ENCODE data around the gene RDH8. TPM values are rescaled to one million over a fixed set of nuclear protein-coding genes. Genes with fewer than 3 reads are reported as not detected.

RDH8 gene
- polyA plus RNA-seq, 1 of the 3 experiments (the other 2 are of a cell fraction) = not detected

DNA sequence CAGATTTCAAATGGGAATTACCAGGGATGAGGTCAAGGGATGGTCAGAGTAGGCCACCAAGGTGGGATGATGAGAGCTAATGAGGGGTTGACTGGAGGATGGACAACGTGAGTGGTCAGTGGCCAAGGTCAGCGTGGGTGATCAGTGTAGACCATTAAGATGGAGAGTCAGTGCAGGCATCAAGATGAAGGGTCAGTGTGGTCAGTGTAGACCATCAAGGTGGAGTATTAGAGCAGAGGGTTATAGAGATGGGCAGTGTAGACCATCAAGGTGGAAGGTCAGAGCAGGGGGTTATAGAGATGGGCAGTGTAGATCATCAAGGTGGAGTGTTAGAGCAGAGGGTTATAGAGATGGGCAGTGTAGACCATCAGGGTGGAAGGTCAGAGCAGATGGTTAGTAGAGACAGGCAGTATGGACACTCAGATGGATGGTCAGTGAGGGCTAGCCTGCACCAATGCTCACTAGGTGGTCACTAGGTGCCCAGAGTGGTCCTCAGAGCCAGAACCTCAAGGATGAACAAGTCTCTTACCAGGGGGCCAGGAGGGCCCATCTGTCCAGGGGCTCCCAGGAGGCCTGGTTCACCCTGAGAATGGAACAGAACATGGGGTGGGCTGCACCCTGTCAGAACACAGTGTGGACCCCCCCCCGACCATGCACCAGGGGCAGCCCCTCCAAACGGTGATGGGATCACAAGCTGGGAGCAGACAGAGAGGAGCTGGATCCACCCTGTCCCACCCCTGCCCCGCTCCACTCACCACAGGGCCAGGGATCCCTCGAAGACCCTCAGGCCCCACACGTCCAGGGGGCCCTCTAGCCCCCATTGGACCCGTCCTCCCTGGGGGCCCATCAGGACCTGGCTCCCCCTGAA, 44.2 kb upstream of the RDH8 start:
- H2AFZ ChIP-seq (ENCODE audit: low read depth) = no peak overlapping the region
- POLR2A ChIA-PET = no interaction called here
- no peaks in the 10 kb centered on the region for H3K36me3 ChIP-seq (replicated peaks in 1 of 2; ENCODE audit: control insufficient read depth in 1 of 2, insufficient read depth in 2 of 2, low read length in 1 of 2)
- no peak overlapping the region for H3K4me3 ChIP-seq (ENCODE audit: low read depth in 2 of 2, low read length in 1 of 2)
- no peaks in the 10 kb centered on the region for H3K79me2 ChIP-seq (ENCODE audit: insufficient read depth)
- H3K27ac ChIP-seq (ENCODE audit: low read depth in 2 of 2, low read length in 1 of 2) = no peak overlapping the region
- CTCF ChIA-PET = interaction anchor here (0.6 kb wide), 1 partner anchor 13 kb away, joined by 4 read pairs; no protein-coding TSS in a partner anchor
- H3K9me2 ChIP-seq = no peaks in the 10 kb centered on the region
- H3K27me3 ChIP-seq (ENCODE audit: insufficient read depth) = peaks cover 40% of the 10 kb centered on the region
- H3F3A ChIP-seq (replicated peaks; ENCODE audit: insufficient read depth) = no peaks in the 10 kb centered on the region
- no peaks in the 10 kb centered on the region for H3K4me1 ChIP-seq (ENCODE audit: control insufficient read depth in 1 of 2, insufficient read depth in 2 of 2, low read depth in 1 of 2, low read length in 1 of 2)
- DNase-seq = no peak
- H3K9ac ChIP-seq = no peak overlapping the region
- WGBS (ENCODE audit: low lambda C conversion rate) = 5% methylated on average over 5 of the region's 8 CpGs
- H3K9me3 ChIP-seq = no peaks in the 10 kb centered on the region
- TF ChIP-seq, protein P1, sequence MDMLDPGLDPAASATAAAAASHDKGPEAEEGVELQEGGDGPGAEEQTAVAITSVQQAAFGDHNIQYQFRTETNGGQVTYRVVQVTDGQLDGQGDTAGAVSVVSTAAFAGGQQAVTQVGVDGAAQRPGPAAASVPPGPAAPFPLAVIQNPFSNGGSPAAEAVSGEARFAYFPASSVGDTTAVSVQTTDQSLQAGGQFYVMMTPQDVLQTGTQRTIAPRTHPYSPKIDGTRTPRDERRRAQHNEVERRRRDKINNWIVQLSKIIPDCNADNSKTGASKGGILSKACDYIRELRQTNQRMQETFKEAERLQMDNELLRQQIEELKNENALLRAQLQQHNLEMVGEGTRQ (IDR thresholded peaks at IDR 0.05; ENCODE audit: borderline replicate concordance, low read depth, low read length) = no peak
- TF ChIP-seq, protein P2, sequence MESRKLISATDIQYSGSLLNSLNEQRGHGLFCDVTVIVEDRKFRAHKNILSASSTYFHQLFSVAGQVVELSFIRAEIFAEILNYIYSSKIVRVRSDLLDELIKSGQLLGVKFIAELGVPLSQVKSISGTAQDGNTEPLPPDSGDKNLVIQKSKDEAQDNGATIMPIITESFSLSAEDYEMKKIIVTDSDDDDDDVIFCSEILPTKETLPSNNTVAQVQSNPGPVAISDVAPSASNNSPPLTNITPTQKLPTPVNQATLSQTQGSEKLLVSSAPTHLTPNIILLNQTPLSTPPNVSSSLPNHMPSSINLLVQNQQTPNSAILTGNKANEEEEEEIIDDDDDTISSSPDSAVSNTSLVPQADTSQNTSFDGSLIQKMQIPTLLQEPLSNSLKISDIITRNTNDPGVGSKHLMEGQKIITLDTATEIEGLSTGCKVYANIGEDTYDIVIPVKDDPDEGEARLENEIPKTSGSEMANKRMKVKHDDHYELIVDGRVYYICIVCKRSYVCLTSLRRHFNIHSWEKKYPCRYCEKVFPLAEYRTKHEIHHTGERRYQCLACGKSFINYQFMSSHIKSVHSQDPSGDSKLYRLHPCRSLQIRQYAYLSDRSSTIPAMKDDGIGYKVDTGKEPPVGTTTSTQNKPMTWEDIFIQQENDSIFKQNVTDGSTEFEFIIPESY (IDR thresholded peaks at IDR 0.05; ENCODE audit: borderline replicate concordance, low read depth) = no peak
- no peak for TF ChIP-seq ELF1 (IDR thresholded peaks at IDR 0.05)
- TF ChIP-seq RFX5 (IDR thresholded peaks at IDR 0.05; ENCODE audit: low read length) = no peak
- TF ChIP-seq, protein P3, sequence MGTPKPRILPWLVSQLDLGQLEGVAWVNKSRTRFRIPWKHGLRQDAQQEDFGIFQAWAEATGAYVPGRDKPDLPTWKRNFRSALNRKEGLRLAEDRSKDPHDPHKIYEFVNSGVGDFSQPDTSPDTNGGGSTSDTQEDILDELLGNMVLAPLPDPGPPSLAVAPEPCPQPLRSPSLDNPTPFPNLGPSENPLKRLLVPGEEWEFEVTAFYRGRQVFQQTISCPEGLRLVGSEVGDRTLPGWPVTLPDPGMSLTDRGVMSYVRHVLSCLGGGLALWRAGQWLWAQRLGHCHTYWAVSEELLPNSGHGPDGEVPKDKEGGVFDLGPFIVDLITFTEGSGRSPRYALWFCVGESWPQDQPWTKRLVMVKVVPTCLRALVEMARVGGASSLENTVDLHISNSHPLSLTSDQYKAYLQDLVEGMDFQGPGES (IDR thresholded peaks at IDR 0.05; ENCODE audit: low read depth, low read length) = no peak
- no peak for TF ChIP-seq SMC3 (IDR thresholded peaks at IDR 0.05; ENCODE audit: low read depth, low read length)
- no peak for TF ChIP-seq CHD2 (IDR thresholded peaks at IDR 0.05; ENCODE audit: low read length, partially characterized antibody)
- TF ChIP-seq, protein P4, sequence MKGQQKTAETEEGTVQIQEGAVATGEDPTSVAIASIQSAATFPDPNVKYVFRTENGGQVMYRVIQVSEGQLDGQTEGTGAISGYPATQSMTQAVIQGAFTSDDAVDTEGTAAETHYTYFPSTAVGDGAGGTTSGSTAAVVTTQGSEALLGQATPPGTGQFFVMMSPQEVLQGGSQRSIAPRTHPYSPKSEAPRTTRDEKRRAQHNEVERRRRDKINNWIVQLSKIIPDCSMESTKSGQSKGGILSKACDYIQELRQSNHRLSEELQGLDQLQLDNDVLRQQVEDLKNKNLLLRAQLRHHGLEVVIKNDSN (IDR thresholded peaks at IDR 0.05; ENCODE audit: borderline replicate concordance, low read depth) = no peak
- TF ChIP-seq GATA2 (CRISPR knock-in tag; IDR thresholded peaks at IDR 0.05) = no peak
- TF ChIP-seq, protein P5, sequence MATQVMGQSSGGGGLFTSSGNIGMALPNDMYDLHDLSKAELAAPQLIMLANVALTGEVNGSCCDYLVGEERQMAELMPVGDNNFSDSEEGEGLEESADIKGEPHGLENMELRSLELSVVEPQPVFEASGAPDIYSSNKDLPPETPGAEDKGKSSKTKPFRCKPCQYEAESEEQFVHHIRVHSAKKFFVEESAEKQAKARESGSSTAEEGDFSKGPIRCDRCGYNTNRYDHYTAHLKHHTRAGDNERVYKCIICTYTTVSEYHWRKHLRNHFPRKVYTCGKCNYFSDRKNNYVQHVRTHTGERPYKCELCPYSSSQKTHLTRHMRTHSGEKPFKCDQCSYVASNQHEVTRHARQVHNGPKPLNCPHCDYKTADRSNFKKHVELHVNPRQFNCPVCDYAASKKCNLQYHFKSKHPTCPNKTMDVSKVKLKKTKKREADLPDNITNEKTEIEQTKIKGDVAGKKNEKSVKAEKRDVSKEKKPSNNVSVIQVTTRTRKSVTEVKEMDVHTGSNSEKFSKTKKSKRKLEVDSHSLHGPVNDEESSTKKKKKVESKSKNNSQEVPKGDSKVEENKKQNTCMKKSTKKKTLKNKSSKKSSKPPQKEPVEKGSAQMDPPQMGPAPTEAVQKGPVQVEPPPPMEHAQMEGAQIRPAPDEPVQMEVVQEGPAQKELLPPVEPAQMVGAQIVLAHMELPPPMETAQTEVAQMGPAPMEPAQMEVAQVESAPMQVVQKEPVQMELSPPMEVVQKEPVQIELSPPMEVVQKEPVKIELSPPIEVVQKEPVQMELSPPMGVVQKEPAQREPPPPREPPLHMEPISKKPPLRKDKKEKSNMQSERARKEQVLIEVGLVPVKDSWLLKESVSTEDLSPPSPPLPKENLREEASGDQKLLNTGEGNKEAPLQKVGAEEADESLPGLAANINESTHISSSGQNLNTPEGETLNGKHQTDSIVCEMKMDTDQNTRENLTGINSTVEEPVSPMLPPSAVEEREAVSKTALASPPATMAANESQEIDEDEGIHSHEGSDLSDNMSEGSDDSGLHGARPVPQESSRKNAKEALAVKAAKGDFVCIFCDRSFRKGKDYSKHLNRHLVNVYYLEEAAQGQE (IDR thresholded peaks at IDR 0.05; ENCODE audit: low read depth, low read length) = no peak
- TF ChIP-seq TEAD4 (IDR thresholded peaks at IDR 0.05; ENCODE audit: borderline replicate concordance, insufficient read depth) = no peak
- no peak overlapping the region for H3K4me2 ChIP-seq
- no peaks in the 10 kb centered on the region for H4K20me1 ChIP-seq (ENCODE audit: insufficient read depth)

Data from SK-N-SH (cell line).